ENCODE data around the gene TCF12. TPM values are rescaled to one million over a fixed set of nuclear protein-coding genes. Genes with fewer than 3 reads are reported as not detected.

TCF12 gene
- total RNA-seq, 2 donors from 2014 or later: 91.8 to 107 TPM

DNA sequence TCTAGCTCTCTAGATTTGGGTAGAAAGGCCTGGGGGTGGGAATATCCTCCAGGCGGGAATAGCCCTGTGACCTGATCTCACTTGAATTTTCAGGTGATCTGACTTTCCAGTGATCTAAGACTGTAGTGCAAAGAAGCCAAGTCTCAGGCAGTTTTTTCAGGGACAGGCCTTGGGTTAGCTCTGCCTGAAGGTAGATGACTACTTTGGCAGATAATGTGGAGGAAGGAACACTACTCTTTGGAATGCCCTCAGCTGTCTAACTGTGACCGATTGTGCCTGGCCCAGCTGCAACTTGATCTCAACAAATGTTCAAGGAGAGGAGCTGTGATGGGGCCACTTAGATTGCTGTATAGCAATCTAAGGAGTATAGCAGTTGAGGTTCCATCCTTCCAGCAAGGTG is 193.7 kb downstream of the TCF12 start:
- Histone ChIP-seq H3K27ac (no peak overlapping the region), H3K36me3 (no peaks in the 10 kb centered on the region), H3K4me1 (ENCODE audit: control insufficient read depth in 1 of 2, low read depth in 2 of 2) (peaks cover 4 to 8% of the 10 kb centered on the region in 2 donors), H3K27me3 (replicated peaks; ENCODE audit: insufficient read depth) (no peaks in the 10 kb centered on the region), H3K9me3 (no peaks in the 10 kb centered on the region), H3K4me3 (no peak overlapping the region)
- ATAC-seq (ENCODE audit: insufficient number of reproducible peaks, low FRiP score, low read depth): no peak
- DNase-seq (ENCODE audit: low spot score): no peak
- TF ChIP-seq, protein P1, sequence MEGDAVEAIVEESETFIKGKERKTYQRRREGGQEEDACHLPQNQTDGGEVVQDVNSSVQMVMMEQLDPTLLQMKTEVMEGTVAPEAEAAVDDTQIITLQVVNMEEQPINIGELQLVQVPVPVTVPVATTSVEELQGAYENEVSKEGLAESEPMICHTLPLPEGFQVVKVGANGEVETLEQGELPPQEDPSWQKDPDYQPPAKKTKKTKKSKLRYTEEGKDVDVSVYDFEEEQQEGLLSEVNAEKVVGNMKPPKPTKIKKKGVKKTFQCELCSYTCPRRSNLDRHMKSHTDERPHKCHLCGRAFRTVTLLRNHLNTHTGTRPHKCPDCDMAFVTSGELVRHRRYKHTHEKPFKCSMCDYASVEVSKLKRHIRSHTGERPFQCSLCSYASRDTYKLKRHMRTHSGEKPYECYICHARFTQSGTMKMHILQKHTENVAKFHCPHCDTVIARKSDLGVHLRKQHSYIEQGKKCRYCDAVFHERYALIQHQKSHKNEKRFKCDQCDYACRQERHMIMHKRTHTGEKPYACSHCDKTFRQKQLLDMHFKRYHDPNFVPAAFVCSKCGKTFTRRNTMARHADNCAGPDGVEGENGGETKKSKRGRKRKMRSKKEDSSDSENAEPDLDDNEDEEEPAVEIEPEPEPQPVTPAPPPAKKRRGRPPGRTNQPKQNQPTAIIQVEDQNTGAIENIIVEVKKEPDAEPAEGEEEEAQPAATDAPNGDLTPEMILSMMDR (IDR thresholded peaks at IDR 0.05): no peak

DNA sequence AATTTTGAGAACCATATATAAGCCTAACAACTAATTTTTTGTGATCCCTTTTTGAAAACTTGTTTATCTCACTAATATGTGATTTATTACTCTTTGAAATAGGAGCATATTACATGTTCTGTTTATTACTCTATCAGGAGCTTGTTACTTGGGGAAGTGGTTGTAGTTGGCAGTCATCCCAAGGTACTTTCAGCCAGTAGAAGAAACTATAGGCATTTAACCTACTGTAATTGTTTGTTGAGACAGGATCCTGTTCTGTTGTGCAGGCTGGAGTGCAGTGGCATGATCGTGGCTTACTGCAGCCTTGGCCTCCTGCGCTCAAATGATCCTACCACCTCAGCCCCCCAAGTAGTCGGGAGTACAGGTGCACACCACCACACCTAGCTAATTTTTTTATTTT is 195.6 kb downstream of the TCF12 start:
- peaks cover 4 to 18% of the 10 kb centered on the region in 2 donors for H3K4me1 ChIP-seq (ENCODE audit: control insufficient read depth in 1 of 2, low read depth in 2 of 2)
- TF ChIP-seq, protein P1 (IDR thresholded peaks at IDR 0.05): no peak
- H3K27ac ChIP-seq: no peak overlapping the region
- no peak for ATAC-seq (ENCODE audit: insufficient number of reproducible peaks, low FRiP score, low read depth)
- no peaks in the 10 kb centered on the region for H3K27me3 ChIP-seq (replicated peaks; ENCODE audit: insufficient read depth)
- H3K9me3 ChIP-seq: no peaks in the 10 kb centered on the region
- no peak overlapping the region for H3K4me3 ChIP-seq
- DNase-seq (ENCODE audit: low spot score): no peak
- H3K36me3 ChIP-seq: no peaks in the 10 kb centered on the region

DNA sequence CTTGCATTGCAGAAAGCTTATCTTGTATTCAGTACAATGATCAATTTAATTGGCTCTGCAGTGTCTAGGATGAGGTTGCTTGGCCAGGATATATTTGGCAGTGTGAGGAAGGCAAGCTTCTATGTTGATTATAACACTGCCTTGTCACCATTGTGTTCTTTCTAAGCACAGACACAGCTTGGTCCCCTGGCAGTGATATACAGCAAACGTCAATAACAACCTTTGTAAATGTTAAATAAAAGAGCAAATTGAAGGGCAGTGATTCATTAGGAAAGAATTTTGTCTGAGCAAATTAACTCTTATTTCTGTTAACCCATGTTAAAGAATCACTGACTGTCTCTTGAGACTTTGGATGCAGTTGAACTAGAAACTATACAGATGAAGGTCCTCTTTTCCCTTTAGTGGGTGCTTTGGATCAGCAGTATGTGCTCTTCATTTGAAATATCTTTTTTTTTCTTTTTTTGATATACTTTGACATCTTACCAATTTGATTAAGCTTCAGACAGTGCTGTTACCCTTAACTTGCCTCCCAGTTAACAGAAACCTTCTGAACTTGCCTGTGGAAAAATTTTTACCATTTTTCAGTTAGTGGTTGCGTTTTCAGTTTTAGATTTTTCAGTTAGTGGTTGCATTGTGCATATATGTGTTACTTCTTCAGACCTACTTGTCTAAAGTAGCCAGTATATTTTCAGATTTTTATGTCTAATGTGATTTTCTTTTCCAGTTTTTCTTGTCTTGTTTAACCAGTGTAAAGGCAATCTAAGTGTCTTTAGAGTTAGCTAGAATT is 199.8 kb downstream of the TCF12 start:
- Histone ChIP-seq H3K9me3 (no peaks in the 10 kb centered on the region), H3K27ac (no peak overlapping the region), H3K36me3 (no peaks in the 10 kb centered on the region), H3K4me3 (no peak overlapping the region), H3K27me3 (replicated peaks; ENCODE audit: insufficient read depth) (no peaks in the 10 kb centered on the region), H3K4me1 (ENCODE audit: control insufficient read depth in 1 of 2, low read depth in 2 of 2) (peaks cover 6 to 10% of the 10 kb centered on the region in 2 donors)
- ATAC-seq (ENCODE audit: insufficient number of reproducible peaks, low FRiP score, low read depth) (no peak), DNase-seq (ENCODE audit: low spot score) (no peak)
- TF ChIP-seq, protein P1 (IDR thresholded peaks at IDR 0.05): no peak

DNA sequence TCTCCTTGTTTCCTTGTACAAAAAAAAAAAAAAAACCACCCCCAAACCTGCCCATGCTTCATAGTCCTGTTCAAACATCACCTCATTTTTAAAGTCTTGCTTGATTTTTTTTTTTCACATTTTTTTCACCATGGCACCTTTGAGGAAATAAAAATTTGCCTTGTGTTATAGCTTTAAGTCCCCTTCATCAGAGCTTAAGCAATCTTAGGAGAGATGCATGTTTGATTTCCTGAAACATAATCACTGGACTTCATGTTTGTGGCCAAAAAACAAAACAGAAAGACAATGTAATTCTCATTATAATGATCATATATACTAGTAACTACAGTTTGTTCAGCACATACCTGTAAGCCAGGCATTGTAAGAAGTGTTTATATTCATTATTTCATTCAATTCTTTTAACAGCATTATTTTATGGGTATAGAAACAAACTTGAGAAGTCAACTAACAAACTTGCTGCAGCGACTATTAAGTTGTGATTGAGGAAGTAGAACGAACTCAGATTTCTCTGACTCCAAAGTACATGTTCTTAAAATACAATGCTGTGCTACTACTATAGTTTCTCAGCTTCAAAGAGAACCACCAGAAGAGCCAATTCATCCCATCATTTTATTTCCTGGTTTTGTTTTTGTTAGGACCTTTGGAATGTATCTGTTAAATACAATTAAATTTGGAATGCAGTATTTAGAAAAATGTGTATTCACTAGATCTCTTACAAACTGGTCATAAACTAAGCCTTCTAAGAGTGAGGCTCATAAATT is 203.8 kb downstream of the TCF12 start:
- no peak for DNase-seq (ENCODE audit: low spot score)
- H3K36me3 ChIP-seq: no peaks in the 10 kb centered on the region
- ATAC-seq (ENCODE audit: insufficient number of reproducible peaks, low FRiP score, low read depth): no peak
- no peak overlapping the region for H3K27ac ChIP-seq
- peaks cover 3 to 10% of the 10 kb centered on the region in 2 donors for H3K4me1 ChIP-seq (ENCODE audit: control insufficient read depth in 1 of 2, low read depth in 2 of 2)
- TF ChIP-seq, protein P1 (IDR thresholded peaks at IDR 0.05): no peak
- no peaks in the 10 kb centered on the region for H3K27me3 ChIP-seq (replicated peaks; ENCODE audit: insufficient read depth)
- no peaks in the 10 kb centered on the region for H3K9me3 ChIP-seq
- no peak overlapping the region for H3K4me3 ChIP-seq

DNA sequence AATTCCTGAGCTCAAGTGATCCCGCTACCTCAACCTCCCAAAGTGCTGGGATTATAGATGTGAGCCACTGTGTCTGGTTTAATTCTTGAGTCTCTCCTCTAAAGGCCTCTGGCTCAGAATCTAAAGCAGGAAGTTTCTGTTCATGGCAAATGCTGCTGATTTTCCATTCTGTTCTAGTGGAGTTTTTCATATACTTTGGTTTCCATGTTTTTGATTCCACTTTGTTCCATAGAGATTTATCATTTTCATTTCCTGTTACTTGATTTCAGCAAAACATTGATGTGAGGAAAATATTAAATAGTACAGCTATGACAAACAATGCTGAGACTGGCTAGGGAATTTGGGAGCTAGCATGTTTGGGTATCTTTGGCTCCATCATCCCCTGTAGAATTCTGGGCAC is 205.6 kb downstream of the TCF12 start:
- TF ChIP-seq, protein P1 (IDR thresholded peaks at IDR 0.05): no peak
- peaks cover 0 to 3% of the 10 kb centered on the region in 2 donors for H3K4me1 ChIP-seq (ENCODE audit: control insufficient read depth in 1 of 2, low read depth in 2 of 2)
- ATAC-seq (ENCODE audit: insufficient number of reproducible peaks, low FRiP score, low read depth) (no peak), DNase-seq (ENCODE audit: low spot score) (no peak)
- no peak overlapping the region for H3K27ac ChIP-seq
- H3K36me3 ChIP-seq: no peaks in the 10 kb centered on the region
- no peak overlapping the region for H3K4me3 ChIP-seq
- H3K27me3 ChIP-seq (replicated peaks; ENCODE audit: insufficient read depth): no peaks in the 10 kb centered on the region
- no peaks in the 10 kb centered on the region for H3K9me3 ChIP-seq
